ENCODE measurements around the gene CHRND.
"Not testable (repeated sequence)": the region's sequence is repeated elsewhere in the genome, so short reads cannot be mapped to it uniquely, and the experiment has no call there.

The CHRND gene

GRCh38 chr2:232528746-232529460 lies 2.9 kb downstream of the CHRND start:
- no peak for DNase-seq (ENCODE audit: low read depth)

GRCh38 chr2:232529806-232530547 lies 4.0 kb downstream of the CHRND start:
- no peak for DNase-seq (ENCODE audit: low read depth)

- DNase-seq (ENCODE audit: low read depth), result no peak
Measured at GRCh38 chr2:232530626-232531260, 4.8 kb downstream of the CHRND start.

- no peak for DNase-seq (ENCODE audit: low read depth)
Measured at GRCh38 chr2:232532419-232532818, 6.5 kb downstream of the CHRND start.

DNA sequence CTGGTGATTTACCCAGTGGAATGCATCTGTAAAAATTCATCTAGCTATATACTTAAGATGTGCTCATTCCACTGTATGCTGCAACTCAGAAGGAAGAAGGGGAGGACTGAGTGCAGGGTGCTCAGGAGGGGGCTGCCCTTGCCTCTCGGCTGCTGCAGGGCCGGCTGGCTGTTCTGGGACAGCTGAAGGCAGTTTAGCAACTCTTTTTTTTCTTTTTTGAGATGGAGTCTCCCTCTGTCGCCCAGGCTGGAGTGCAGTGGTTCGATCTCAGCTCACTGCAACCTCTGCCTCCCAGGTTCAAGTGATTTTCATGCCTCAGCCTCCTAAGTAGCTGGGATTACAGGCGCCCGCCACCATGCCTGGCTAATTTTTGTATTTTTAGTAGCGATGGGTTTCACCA lies 6.9 kb downstream of the CHRND start:
- not testable (repeated sequence) for DNase-seq (ENCODE audit: low read depth)

DNA sequence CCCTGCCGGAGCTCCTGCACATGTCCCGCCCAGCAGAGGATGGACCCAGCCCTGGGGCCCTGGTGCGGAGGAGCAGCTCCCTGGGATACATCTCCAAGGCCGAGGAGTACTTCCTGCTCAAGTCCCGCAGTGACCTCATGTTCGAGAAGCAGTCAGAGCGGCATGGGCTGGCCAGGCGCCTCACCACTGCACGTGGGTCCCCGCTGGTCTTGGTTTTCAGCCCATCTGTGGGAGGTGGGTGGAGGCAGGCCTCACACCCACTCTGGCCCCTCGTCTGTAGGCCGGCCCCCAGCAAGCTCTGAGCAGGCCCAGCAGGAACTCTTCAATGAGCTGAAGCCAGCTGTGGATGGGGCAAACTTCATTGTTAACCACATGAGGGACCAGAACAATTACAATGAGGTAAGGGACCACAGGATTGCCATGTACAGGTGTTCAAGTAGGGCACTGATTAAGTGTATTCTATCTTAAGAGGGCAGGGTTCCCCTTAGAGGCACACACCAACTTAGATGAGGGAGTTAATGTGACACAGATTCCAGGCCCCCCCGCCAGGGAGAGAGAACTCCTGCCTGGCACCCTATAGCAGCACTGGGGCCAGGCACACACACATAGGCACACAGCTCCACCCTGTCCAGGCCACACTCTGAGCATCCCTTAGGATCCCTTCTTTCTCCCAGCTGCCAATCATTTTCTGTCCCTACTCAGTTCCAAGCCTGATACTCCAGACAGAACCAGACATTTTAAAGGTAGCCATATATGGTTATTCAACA lies 8.2 kb downstream of the CHRND start:
- DNase-seq (ENCODE audit: low read depth), result no peak

- DNase-seq (ENCODE audit: low read depth), result no peak
Measured at GRCh38 chr2:232534940-232535651, 9.1 kb downstream of the CHRND start.

DNA sequence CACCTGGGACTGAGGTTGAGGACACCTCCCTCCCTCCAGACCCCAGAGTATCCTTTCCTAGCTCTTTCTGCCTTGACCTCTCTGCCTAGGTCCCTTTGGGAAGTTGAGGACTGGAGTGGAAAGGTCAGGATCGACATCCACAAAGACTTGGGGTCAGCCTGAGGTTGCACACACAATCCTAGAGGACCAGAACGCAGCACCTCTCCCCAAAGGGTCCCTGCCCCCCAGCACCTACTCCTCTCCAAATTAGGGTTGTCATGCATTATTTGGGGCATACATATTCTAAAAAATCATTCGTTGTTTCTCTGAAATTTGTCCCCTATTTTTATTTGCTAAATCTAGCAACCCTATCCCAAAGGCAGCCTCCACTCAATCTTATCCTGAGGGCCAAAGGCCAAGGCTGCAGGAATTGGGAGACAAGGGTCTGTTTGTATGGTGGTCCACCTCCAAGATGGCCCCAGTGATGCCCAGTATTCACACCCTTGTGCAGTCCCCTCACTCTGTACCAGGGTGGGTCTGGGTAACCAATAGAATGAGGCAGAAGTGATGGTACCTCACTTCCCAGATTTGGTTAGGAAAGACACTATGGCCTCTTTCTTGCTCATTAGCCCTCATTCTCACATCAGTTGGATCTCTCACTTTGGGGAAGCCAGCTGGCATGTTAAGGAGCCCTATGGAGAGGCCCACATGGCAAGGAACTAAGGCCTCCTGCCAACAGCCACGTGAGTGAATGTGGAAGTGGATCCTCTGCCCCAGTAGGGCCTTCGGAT lies 10.0 kb downstream of the CHRND start:
- no peak for DNase-seq (ENCODE audit: low read depth)

DNA sequence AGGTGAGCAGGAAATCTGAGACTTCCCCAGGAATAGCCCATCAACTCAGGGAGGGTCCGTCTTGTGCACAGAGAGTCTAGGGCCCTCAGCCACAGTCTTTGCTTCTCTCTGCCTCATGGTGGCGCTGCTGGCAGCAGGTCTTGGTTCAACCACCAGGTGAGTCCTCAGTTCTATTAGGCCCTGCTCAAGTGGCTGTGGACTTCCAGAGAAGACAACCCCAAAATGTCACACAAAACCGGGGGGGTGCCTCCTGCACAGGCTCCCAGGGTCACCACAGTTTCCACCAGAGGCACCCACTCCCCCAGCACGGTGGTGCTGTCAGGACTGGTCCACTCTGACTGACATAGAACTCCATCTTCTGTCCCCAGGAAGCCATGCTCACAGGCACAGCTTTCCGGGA lies 11.1 kb downstream of the CHRND start:
- no peak for DNase-seq (ENCODE audit: low read depth)

DNA sequence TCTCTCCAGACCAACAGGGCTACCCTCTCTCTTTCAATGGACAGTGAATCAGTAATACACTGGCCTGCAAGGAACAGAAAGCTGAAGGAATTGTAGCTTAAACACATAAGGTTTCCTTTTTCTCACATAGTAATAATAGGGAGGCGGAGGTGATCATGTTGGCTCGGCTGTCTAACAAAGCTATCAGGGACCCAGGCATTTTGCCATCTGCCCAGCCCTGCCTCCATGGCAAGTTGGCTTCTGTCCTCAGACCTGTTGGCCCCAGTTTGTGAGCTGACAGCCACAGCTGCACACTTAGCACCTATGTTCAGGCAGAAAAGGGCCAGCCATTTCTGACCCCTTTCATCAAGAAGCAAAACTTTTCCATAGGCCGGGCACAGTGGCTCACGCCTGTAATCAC lies 11.5 kb downstream of the CHRND start:
- no peak for DNase-seq (ENCODE audit: low read depth)

GRCh38 chr2:232538671-232539070 lies 12.7 kb downstream of the CHRND start:
- no peak for DNase-seq (ENCODE audit: low read depth)

- no peak for DNase-seq (ENCODE audit: low read depth)
Measured at GRCh38 chr2:232539298-232540231, 13.6 kb downstream of the CHRND start, which contains the start of gene CHRNG. Gene CHRNG (plus strand): TSS chr2:232539692. CDS start chr2:232539748, 56 bp downstream.

DNA sequence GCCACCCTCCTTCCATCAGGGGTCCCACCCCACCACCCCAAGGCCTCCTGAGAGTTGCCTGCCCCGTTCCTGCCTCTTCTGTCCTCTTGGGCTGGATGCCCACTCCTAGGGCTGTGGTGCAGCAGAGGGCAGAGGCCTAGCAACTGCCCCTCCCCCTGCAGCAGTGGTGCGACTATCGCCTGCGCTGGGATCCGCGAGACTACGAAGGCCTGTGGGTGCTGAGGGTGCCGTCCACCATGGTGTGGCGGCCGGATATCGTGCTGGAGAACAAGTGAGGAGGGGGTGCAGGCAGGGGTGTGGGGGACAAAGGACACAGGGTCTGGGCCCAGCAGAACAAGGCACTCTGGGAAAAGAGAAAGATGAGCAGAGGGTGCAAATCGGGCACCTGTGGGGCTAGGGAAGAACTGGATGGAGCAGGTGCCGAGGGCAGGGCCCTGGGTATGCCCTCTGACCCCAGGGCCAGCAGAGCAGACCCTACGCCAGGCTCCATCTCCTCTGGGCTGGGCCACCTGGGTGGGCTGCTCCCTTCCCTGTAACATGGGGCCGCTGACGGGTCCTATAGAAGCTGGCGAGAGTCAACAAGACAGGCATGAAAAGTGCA lies 14.6 kb downstream of the CHRND start:
- DNase-seq (ENCODE audit: low read depth), result no peak

DNA sequence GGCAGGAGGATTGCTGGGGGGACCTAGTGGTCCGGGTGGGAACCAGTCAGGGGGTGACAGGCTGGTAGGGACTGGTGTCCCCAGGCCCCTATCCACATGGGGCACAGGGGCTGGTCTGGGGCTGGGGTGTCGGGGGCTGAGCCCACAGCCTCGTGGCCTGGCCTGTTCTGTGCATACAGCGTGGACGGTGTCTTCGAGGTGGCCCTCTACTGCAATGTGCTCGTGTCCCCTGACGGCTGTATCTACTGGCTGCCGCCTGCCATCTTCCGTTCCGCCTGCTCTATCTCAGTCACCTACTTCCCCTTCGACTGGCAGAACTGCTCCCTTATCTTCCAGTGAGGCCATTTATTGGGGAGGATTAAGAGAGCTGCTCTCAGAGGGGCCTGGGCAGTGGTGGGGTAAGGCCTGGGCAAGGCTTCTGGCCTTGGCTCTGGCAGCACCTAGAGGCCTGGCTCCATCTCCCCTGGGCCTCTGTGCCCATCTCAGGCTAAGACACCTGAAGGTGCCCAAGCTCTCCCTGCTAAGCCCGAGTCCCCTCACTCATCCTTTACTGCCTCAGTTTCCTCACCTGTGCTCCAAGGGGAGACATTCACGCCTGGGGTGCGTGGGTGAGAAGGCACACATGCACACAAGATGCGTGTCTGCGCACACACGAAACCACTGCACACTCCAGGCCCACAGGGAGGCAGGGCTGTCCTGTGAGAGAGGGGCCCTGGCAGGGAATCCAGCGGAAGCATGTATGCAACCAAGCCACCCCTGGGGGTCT lies 15.4 kb downstream of the CHRND start:
- DNase-seq (ENCODE audit: low read depth), result no peak

DNA sequence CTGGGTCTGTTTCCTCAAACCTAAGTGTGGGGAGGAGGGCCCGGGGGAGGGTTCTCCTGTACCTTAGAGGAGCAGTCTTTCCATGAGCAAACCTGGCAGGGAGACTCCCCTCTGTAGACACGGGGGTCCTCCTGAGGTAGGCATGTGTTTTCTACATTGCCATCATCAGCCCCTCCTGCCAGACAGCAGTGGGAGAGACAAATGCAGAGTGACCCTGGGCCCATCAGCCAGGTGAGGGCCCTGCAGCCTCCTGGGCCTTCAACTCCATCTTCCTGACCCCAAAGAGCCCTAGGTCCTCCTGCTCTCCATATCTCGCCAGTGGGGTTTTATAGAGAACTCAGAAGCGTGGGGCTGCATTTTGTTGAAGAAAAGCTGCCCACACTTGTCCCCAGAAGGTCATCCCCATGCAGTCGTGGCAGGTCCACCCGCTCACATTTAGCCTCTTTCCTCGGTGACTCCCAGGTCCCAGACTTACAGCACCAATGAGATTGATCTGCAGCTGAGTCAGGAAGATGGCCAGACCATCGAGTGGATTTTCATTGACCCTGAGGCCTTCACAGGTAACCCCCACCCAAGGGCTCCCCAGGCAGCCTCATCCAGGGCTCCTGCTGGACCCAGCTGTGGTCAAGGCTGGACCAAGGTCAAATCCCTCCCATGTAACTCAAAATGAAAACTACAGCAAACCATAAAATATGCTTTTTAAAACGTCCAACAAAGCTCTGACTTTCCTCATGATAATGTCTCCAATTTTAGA lies 16.2 kb downstream of the CHRND start:
- DNase-seq (ENCODE audit: low read depth), result no peak

DNA sequence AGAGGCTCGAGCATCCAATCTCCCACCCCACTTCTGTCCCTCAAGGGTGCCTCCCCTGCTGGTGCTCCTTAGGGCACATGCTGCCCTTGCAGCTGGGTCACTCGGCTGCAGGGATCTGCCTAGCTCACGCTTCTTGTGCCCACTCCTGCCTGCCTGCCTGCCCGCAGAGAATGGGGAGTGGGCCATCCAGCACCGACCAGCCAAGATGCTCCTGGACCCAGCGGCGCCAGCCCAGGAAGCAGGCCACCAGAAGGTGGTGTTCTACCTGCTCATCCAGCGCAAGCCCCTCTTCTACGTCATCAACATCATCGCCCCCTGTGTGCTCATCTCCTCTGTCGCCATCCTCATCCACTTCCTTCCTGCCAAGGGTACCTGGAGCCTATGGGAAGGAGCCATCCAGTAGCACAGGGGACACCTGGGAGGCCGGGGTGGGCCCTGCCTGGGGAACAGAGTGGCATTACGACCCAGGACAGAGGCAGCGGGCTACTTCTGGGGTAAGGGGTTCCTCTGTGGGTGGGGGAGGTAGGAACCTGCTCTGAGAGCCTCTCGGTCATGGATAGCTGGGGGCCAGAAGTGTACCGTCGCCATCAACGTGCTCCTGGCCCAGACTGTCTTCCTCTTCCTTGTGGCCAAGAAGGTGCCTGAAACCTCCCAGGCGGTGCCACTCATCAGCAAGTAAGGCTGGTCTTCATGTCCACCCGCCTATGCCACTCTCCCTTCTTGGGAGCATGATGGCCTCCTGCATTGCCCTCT lies 16.9 kb downstream of the CHRND start:
- DNase-seq (ENCODE audit: low read depth), result no peak

DNA sequence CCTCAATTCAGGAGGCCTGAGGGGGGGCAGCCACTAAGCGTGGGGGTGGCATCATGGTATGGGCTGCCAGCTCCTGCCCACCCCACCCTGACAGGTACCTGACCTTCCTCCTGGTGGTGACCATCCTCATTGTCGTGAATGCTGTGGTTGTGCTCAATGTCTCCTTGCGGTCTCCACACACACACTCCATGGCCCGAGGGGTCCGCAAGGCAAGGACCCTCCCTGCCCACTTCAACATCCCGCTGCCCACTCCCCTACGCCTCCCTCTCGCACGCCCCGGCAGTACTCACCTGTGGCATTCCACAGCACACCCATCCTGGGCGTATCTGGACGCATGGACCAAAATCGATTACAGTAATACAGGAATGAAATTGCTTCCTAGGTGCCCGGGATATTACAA lies 17.5 kb downstream of the CHRND start:
- DNase-seq (ENCODE audit: low read depth), result no peak
